HL-60 (cell line): Measurements from ENCODE around the gene JUN.

ENCODE experiments used
- DNase-seq, 2 experiments: peaks; one replicate each; pipeline ENCODE4 v3.0.0-alpha.2; 2010 to 2020; ENCODE audit warnings: low read depth in 1 of 2, low spot score in 1 of 2
- H3K27ac ChIP-seq: fragments of 250-450 bp; sonication (Bioruptor Pico); replicated peaks from 2 replicates; pipeline ENCODE4 v1.5.1; 2020; ENCODE audit warnings: mild to moderate bottlenecking, moderate library complexity
- H3K27me3 ChIP-seq: fragments of 250-450 bp; sonication (Bioruptor Pico); 2 replicates; pipeline ENCODE4 v1.5.1; 2021; ENCODE audit warnings: mild to moderate bottlenecking, moderate library complexity; ENCODE audit not compliant: insufficient read depth, poor library complexity, severe bottlenecking
- H3K4me3 ChIP-seq: replicated peaks from 2 replicates; pipeline ENCODE4 v1.5.1; 2011; ENCODE audit warnings: mild to moderate bottlenecking, control low read depth, low read length; ENCODE audit not compliant: insufficient read depth
- CTCF ChIP-seq: IDR thresholded peaks from one replicate; pipeline ENCODE4 v1.5.1; 2011; ENCODE audit warnings: low read length, control low read depth, inconsistent platforms; ENCODE audit not compliant: insufficient read depth
- GABPA ChIP-seq: IDR thresholded peaks from 2 replicates; pipeline ENCODE4 v1.6.1; 2012; ENCODE audit warnings: low read depth
- POLR2AphosphoS5 ChIP-seq: IDR thresholded peaks from 2 replicates; pipeline ENCODE4 v1.6.1; 2012; ENCODE audit warnings: low read depth
- REST ChIP-seq: IDR thresholded peaks from 2 replicates; pipeline ENCODE4 v1.6.1; 2012; ENCODE audit warnings: low read depth; ENCODE audit not compliant: insufficient replicate concordance
- SPI1 ChIP-seq: IDR thresholded peaks from 2 replicates; pipeline ENCODE4 v1.6.1; 2012; ENCODE audit warnings: low read depth, mild to moderate bottlenecking, borderline replicate concordance

JUN gene

GRCh38 chr1:58779801-58780382, 4.0 kb downstream of the JUN start:
- H3K27me3 ChIP-seq, result peaks cover 5% of the 10 kb centered on the region
- TF ChIP-seq CTCF (no peak), REST (no peak), GABPA (no peak), POLR2AphosphoS5 (no peak), SPI1 (no peak)
- no peak overlapping the region for H3K4me3 ChIP-seq
- no peak overlapping the region for H3K27ac ChIP-seq
- DNase-seq, result no peak

GRCh38 chr1:58779059-58779754, 4.6 kb downstream of the JUN start:
- H3K27ac ChIP-seq, result no peak overlapping the region
- TF ChIP-seq POLR2AphosphoS5, result no peak
- TF ChIP-seq REST, result no peak
- no peak for TF ChIP-seq SPI1
- TF ChIP-seq CTCF, result no peak
- H3K4me3 ChIP-seq, result no peak overlapping the region
- H3K27me3 ChIP-seq, result peaks cover under 1% of the 10 kb centered on the region
- DNase-seq, result no peak

- H3K4me3 ChIP-seq, result no peak overlapping the region
- TF ChIP-seq POLR2AphosphoS5 (no peak), SPI1 (no peak), CTCF (no peak), GABPA (no peak), REST (no peak)
- no peak overlapping the region for H3K27ac ChIP-seq
- DNase-seq, result no peak
- no peaks in the 10 kb centered on the region for H3K27me3 ChIP-seq
Observed at GRCh38 chr1:58778385-58779000, 5.4 kb downstream of the JUN start.
